CD4-positive, alpha-beta T cell treated with Interferon gamma for 1 hour (primary cell): ENCODE measurements around the gene FAR2.
"Not testable (repeated sequence)": the region's sequence is repeated elsewhere in the genome, so short reads cannot be mapped to it uniquely, and the experiment has no call there.

Source experiments
- DNase-seq: peaks from one replicate; pipeline ENCODE4 v3.0.0-alpha.2; 2020

Gene FAR2

GRCh38 chr12:29240441-29240840, 91.4 kb downstream of the FAR2 start:
- DNase-seq: no peak

- peak; percentile 53 for DNase-seq
Observed at GRCh38 chr12:29241821-29242591, 92.9 kb downstream of the FAR2 start.

- DNase-seq: peak; percentile 11
Observed at GRCh38 chr12:29242921-29243431, 93.9 kb downstream of the FAR2 start.

GRCh38 chr12:29244159-29244765, 95.2 kb downstream of the FAR2 start:
- no peak for DNase-seq

GRCh38 chr12:29245246-29245645, 96.2 kb downstream of the FAR2 start:
- no peak for DNase-seq

GRCh38 chr12:29249930-29250329, 100.9 kb downstream of the FAR2 start:
- DNase-seq: no peak

- no peak for DNase-seq
Observed at GRCh38 chr12:29253906-29254625, 105.0 kb downstream of the FAR2 start.

- no peak for DNase-seq
Observed at GRCh38 chr12:29255042-29255441, 106.0 kb downstream of the FAR2 start.

- no peak for DNase-seq
Observed at GRCh38 chr12:29256598-29256997, 107.5 kb downstream of the FAR2 start.

- not testable (repeated sequence) for DNase-seq
Observed at GRCh38 chr12:29257687-29258086, 108.6 kb downstream of the FAR2 start.

- no peak for DNase-seq
Observed at GRCh38 chr12:29264424-29264823, 115.3 kb downstream of the FAR2 start.

- no peak for DNase-seq
Observed at GRCh38 chr12:29269706-29270408, 120.8 kb downstream of the FAR2 start.

GRCh38 chr12:29270446-29270845, 121.4 kb downstream of the FAR2 start:
- no peak for DNase-seq

GRCh38 chr12:29273178-29273843, 124.2 kb downstream of the FAR2 start:
- no peak for DNase-seq

- DNase-seq: no peak
Observed at GRCh38 chr12:29275834-29276233, 126.8 kb downstream of the FAR2 start.

GRCh38 chr12:29277231-29277630, 128.2 kb downstream of the FAR2 start:
- no peak for DNase-seq

GRCh38 chr12:29278673-29279420, 129.8 kb downstream of the FAR2 start:
- no peak for DNase-seq

GRCh38 chr12:29281371-29282005, 132.4 kb downstream of the FAR2 start:
- no peak for DNase-seq

- DNase-seq: no peak
Observed at GRCh38 chr12:29282031-29282816, 133.1 kb downstream of the FAR2 start.

- DNase-seq: no peak
Observed at GRCh38 chr12:29283969-29284700, 135.1 kb downstream of the FAR2 start.
